HG03039 (cell line): ENCODE measurements around the gene RPTOR.

Source experiments
- ATAC-seq: cut with Tn5 transposase; IDR thresholded peaks from one replicate; pipeline ENCODE4 v1.9.1; 2021; ENCODE audit warnings: mild to moderate bottlenecking, moderate library complexity; ENCODE audit not compliant: unreplicated experiment

RPTOR gene

GRCh38 chr17:80961541-80962330 is 417.1 kb downstream of the RPTOR start:
- ATAC-seq = no peak

GRCh38 chr17:80962356-80963329 is 418.0 kb downstream of the RPTOR start:
- ATAC-seq = no peak

GRCh38 chr17:80963812-80964543 is 419.3 kb downstream of the RPTOR start:
- no peak for ATAC-seq

GRCh38 chr17:80964544-80964856 is 419.9 kb downstream of the RPTOR start:
- no peak for ATAC-seq

GRCh38 chr17:80964859-80965580 is 420.4 kb downstream of the RPTOR start:
- no peak for ATAC-seq

GRCh38 chr17:80965606-80966005 is 421.0 kb downstream of the RPTOR start:
- ATAC-seq = no peak

GRCh38 chr17:80967404-80967872 is 422.8 kb downstream of the RPTOR start:
- ATAC-seq = no peak

GRCh38 chr17:80968602-80969029 is 424.0 kb downstream of the RPTOR start:
- ATAC-seq = no peak

- ATAC-seq = no peak
These were observed 424.5 kb downstream of the RPTOR start for GRCh38 chr17:80969030-80969673.

- ATAC-seq = no peak
These were observed 425.0 kb downstream of the RPTOR start for GRCh38 chr17:80969674-80970043.

GRCh38 chr17:80970044-80970761 is 425.6 kb downstream of the RPTOR start:
- no peak for ATAC-seq

- ATAC-seq = no peak
These were observed 426.4 kb downstream of the RPTOR start for GRCh38 chr17:80970762-80971703.

- no peak for ATAC-seq
These were observed 427.2 kb downstream of the RPTOR start for GRCh38 chr17:80971704-80972304.

GRCh38 chr17:80976701-80977100 is 432.1 kb downstream of the RPTOR start:
- no peak for ATAC-seq

- no peak for ATAC-seq
These were observed 432.5 kb downstream of the RPTOR start for GRCh38 chr17:80977172-80977571.

- no peak for ATAC-seq
These were observed 434.2 kb downstream of the RPTOR start for GRCh38 chr17:80978499-80979497.
